RCC 7860 (cell line): ENCODE results near the gene MCF2L.
"Not testable (repeated sequence)": the region's sequence is repeated elsewhere in the genome, so short reads cannot be mapped to it uniquely, and the experiment has no call there.

ENCODE experiments used
- DNase-seq: peaks from one replicate; pipeline ENCODE4 v3.0.0-alpha.2; 2015; ENCODE audit warnings: low spot score
- FAIRE-seq: peaks from 2 replicates; lab custom pipeline; 2012; peaks lifted over from hg19 to GRCh38; lab: Jason Lieb, UNC

The MCF2L gene

GRCh38 chr13:113079781-113080080 is 110.7 kb downstream of the MCF2L start:
- DNase-seq, result not testable (repeated sequence)

GRCh38 chr13:113080361-113080831 is 111.4 kb downstream of the MCF2L start:
- FAIRE-seq (no peak), DNase-seq (no peak)

More at GRCh38 chr13:113079781-113080080, 110.7 kb downstream of the MCF2L start:
- FAIRE-seq, result not testable (repeated sequence)

GRCh38 chr13:113080901-113081521 is 112.0 kb downstream of the MCF2L start:
- FAIRE-seq, result no peak

GRCh38 chr13:113082198-113083021 is 113.4 kb downstream of the MCF2L start:
- FAIRE-seq (no peak), DNase-seq (no peak)

More at GRCh38 chr13:113080901-113081521, 112.0 kb downstream of the MCF2L start:
- no peak for DNase-seq

GRCh38 chr13:113083022-113083373 is 114.0 kb downstream of the MCF2L start:
- FAIRE-seq, result no peak
- DNase-seq, result no peak

GRCh38 chr13:113083402-113084061 is 114.5 kb downstream of the MCF2L start:
- no peak for DNase-seq
- no peak for FAIRE-seq

GRCh38 chr13:113084094-113084942 is 115.3 kb downstream of the MCF2L start:
- FAIRE-seq (no peak), DNase-seq (no peak)

GRCh38 chr13:113084943-113085540 is 116.0 kb downstream of the MCF2L start:
- DNase-seq (no peak), FAIRE-seq (no peak)

GRCh38 chr13:113086031-113086750 is 117.2 kb downstream of the MCF2L start:
- FAIRE-seq (no peak), DNase-seq (no peak)

- FAIRE-seq (no peak), DNase-seq (no peak)
These were observed 118.2 kb downstream of the MCF2L start for GRCh38 chr13:113086991-113087922.

GRCh38 chr13:113087923-113088690 is 119.1 kb downstream of the MCF2L start:
- DNase-seq, result no peak
- FAIRE-seq, result no peak

- FAIRE-seq (no peak), DNase-seq (no peak)
These were observed 119.6 kb downstream of the MCF2L start for GRCh38 chr13:113088691-113089020.

- no peak for FAIRE-seq
- DNase-seq, result no peak
These were observed 120.8 kb downstream of the MCF2L start for GRCh38 chr13:113089693-113090414.

- no peak for FAIRE-seq
- DNase-seq, result no peak
These were observed 121.4 kb downstream of the MCF2L start for GRCh38 chr13:113090415-113090770.

- DNase-seq (no peak), FAIRE-seq (no peak)
These were observed 121.8 kb downstream of the MCF2L start for GRCh38 chr13:113090806-113091205.

GRCh38 chr13:113091211-113091771 is 122.3 kb downstream of the MCF2L start:
- no peak for FAIRE-seq
- no peak for DNase-seq
